ENCODE measurements around the gene ROS1.
"Not testable (repeated sequence)": the region's sequence is repeated elsewhere in the genome, so short reads cannot be mapped to it uniquely, and the experiment has no call there.

Gene ROS1

DNA sequence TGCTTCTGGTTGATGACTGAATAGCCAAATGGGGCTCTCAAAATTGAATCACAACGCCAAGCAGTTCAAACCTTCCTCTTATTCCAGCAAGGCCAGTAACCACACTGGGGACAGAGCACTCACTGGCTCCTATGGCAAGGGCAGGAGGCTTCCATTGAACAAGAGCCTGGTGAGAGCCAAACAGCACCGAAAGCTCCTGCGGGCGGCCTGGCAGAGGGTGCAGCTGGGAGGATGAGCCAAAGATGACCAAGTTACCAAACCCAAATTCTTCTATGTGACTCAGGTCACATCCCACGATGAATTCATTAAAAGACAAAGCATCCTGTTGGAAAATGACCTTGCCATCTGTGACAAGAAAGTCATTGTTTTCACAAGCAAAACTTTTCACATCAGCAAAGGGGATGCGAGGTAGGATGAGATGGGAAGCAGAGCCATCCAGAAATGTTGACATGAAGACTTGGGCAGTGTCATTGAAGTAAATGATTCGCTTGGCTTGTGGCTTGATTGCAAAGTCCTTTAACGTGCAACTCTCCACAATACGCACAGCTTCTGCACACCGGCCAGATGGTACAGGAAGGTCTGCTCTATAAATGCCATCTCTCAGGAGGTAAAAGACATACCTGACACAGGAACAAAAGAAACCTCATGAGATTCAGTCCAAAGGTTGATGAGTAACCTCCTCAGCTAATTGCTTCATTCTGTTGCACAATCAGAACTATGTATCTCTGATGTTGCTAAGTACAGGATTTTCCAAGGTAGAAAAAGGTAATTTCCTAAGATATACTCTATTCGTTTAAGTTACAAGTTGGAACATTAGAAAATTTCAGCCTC is 36.3 kb downstream of the ROS1 start:
- FAIRE-seq: no peak

DNA sequence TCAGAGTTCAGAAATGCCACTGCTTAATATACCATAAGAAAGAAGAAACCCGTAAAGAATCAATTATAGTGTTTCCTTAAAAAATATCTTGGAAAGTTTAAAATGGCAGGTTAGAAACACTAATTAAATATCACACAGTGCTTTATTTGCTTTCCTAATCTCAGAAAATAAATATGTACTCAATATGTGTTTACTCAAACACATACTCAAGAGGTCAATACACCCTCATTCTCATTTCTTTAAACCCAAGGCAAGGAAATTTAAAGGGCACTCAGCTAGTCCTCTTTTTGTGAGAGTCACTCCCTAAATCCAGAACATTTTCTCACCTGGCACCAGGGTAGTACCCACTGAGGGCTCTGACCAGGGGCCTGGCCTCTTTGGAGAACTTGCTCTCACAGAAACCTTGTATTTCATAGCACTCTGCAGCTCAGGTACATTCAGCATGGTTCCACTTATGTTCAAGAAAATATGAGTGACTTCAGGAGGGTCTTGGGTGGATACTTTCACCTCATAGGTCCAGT is 38.2 kb downstream of the ROS1 start:
- DNase-seq (ENCODE audit: extremely low spot score, insufficient read length, low read depth) (no peak), FAIRE-seq (no peak)

More for the DNA sequence above, 36.3 kb downstream of the ROS1 start:
- DNase-seq (ENCODE audit: extremely low spot score, insufficient read length, low read depth): no peak

DNA sequence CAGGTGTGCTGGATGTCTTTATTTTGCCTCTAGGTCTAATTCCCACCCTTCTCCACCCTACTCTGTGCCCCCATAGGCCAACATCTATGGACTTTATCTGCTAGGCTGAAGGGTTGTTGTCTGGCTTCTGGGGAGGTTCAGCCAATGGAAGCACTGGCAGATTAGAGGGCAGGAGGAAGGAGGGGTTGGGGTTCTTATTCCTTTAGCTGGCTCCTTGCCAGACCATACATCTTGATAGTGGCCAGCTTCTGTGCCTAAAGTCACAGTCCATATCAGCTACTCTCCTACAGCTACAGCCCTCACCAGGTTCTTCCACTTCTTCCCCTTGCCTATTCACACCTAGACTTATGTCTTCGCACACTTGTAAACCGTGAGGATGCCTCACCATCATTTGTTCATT is 41.1 kb downstream of the ROS1 start:
- FAIRE-seq: no peak
- DNase-seq (ENCODE audit: extremely low spot score, insufficient read length, low read depth): no peak

DNA sequence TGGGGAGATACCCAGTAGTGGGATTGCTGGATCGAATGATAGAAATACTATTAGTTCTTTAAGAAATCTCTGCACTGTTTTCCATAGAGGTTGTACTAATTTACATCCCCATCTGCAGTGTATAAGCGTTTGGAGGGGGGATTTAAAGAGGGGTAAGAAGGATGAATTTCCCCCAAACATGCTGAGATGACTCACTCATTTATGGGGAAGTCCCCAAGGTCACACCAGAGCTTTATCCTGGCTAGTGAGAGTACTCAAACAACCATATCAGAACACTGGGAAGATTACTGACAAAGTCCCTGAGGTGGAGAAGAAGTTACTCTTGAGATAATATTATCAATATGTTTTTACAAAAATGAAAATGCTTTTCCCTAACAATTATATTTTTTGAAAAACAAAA is 44.0 kb downstream of the ROS1 start:
- DNase-seq (ENCODE audit: extremely low spot score, insufficient read length, low read depth): no peak
- FAIRE-seq: no peak

DNA sequence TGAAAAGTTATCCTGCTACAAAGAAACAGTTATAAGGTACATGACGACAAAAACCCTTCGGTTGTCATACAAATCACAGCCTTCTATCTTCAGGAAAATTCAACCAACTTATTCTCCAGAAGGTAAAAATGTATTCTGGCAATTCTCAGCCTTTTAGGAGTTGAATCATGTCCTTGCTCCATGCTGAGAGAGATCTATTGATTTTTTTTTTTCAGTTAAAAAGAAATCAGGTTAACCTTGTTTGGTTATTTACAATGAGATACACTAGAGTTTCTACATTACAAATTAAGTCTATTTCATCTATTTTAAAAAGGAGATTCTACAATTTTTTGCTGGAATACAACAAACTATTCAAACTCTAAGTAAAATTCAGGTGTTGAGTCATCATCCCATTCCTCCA is 45.4 kb downstream of the ROS1 start:
- FAIRE-seq (no peak), DNase-seq (ENCODE audit: extremely low spot score, insufficient read length, low read depth) (no peak)

DNA sequence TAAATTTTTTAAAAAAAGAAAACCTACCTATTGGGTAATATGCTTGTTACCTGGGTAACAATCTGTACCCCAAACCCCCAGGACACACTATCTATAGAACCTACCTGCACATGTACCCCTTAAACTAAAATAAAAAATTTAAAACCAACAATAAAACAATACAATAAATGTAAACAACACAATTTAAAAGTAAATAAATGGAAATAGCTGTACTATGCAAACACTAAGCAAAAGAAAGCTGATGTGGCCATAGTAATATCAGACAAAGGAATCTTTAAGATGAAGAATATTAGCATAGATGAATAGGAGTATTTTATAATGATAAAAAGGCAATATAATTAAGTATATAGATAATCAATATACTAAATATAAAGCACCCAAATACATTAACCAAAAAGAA is 50.3 kb downstream of the ROS1 start:
- FAIRE-seq: no peak

DNA sequence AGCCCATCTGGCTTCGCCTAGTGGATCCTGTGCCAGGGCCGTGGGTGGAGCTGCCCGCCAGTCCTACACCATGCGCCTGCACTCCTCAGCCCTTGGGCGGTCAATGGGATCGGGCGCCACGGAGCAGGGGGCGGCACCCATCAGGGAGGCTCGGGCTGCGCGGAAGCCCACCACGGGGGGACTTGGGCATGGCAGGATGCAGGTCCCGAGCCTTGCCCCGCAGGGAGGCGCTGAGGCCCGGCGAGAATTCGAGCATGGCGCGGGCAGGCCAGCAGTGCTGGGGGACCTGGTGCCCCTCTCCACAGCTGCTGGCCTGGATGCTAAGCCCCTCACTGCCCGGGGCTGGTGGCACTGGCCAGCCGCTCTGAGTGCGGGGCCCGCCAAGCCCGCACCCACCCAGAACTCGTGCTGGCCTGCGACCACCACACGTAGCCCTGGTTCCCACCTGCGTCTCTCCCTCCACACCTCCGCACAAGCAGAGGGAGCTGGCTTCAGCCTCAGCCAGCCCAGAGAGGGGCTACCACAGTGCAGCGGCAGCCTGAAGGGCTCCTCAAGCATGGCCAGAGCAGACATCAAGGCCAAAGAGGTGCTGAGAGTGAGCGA is 52.4 kb downstream of the ROS1 start:
- FAIRE-seq: no peak
- DNase-seq (ENCODE audit: extremely low spot score, insufficient read length, low read depth): no peak

More for the DNA sequence above, 50.3 kb downstream of the ROS1 start:
- no peak for DNase-seq (ENCODE audit: extremely low spot score, insufficient read length, low read depth)

DNA sequence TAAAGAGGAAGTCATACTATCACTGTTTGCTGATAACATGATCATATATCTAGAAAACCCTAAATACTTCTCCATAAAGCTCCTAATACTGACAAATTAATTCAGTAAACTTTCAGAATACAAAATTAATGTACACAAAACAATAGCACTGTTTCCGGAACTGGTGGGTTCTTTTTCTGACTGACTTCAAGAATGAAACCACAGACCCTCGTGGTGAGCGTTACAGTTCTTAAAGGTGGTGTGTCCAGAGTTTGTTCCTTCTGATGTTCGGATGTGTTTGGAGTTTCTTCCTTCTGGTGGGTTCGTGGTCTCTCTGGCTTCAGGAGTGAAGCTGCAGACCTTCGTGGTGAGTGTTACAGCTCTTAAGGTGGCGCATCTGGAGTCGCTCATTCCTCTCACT is 53.5 kb downstream of the ROS1 start:
- FAIRE-seq; DNase-seq (ENCODE audit: extremely low spot score, insufficient read length, low read depth): not testable (repeated sequence)

DNA sequence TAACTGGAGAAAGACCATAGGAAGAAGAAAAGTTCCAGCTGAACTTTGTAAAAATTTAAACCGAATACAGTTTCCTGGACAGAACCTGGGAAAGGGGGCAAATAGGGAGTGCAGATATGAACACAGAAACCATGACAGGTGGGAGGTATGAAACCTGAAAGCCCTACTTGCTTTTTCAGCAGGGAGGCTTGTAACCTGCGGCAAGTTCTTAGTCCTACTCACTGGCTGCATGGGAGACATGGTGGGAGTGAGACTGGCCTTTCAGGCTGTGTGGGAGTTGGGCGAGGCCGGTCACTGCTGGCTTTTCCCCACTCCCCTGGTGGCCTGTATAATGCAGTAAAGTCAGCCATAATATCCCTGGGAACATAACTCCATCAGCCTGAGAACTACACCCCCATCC is 54.2 kb downstream of the ROS1 start:
- FAIRE-seq: no peak
- no peak for DNase-seq (ENCODE audit: extremely low spot score, insufficient read length, low read depth)

DNA sequence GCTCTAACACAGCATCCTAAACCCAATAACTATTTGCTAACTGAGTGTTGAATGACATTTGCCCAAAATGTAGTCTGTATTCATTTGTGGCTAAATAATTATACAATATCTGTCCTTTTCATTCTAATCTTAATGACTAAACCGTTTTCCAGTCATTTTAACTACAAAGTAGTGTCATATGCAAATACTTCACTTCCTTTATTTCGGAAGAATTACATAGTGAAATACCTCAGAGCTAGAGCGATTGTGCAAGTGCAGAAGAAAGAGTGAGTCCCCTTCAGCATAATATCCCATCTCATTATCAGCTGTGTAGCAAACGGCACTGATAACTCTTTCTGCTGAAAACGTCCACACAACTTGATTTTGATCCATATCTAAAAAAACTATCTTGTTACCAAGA is 66.2 kb downstream of the ROS1 start:
- FAIRE-seq: no peak
- DNase-seq (ENCODE audit: extremely low spot score, insufficient read length, low read depth): no peak

DNA sequence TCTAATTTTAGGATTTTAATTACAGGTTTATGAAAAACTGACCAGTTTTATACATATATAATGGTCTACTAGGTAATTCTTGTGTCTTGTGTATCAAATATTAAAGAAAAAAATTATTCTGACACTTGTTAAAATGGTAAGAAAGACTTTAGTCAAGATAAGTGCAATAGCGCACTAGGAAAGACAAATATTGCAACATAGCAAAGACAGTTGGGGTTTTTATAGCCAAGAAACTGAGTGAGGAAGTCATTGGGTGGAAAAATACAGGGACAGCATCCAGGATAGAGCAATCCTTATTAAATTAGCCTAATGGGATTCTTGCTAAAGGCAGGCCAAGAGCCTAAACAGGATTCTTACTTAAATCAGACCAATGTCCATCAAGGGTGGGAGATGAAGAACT is 71.1 kb downstream of the ROS1 start:
- DNase-seq (ENCODE audit: extremely low spot score, insufficient read length, low read depth): no peak
- FAIRE-seq: no peak

DNA sequence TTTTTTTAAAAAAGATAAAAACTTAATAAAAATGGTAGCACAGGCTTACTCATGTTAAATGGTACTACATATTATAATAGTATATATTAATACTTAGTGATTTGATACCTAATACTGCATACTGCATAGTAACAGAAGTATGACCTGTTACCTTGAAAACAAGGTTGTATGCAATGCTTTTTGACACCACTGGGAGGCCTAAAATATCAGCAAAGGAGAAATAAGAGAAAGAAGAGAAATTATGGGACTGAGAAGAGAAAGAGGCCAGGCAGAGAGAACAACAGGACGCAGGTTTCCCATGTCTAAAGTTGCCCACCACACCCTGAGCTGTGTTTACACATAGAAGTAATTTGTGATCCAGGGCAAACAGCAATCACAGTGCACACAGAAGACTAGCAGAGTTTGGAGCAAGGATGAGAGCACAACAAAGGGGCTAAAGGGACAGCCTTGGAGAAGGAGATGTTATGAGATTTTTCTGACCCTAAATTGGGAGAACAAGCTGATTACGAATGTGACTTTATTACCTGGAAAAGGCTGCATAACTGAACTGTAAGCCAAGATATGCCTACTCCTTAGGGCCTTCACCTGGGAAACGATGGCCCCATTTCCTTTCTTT is 73.2 kb downstream of the ROS1 start:
- FAIRE-seq (no peak), DNase-seq (ENCODE audit: extremely low spot score, insufficient read length, low read depth) (no peak)

DNA sequence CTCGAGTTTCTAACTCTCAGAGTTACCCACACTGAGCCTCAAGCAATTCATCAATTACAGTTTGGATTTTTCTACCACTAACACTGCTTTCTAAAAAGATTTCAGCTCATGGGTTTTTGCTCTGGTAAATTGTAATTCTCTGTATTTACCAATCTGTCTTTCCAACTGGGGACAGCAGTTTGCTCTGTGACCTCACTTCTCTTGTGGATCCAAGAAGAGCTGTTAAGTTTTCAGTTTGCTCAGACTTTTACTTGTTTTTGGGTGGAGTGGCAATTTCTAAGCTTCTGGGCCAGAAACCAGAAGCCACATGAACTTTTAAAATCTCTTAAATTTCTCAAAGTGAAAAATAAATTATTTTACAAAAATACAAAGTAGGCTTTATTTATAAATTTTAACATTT is 74.2 kb downstream of the ROS1 start:
- FAIRE-seq (no peak), DNase-seq (ENCODE audit: extremely low spot score, insufficient read length, low read depth) (no peak)

DNA sequence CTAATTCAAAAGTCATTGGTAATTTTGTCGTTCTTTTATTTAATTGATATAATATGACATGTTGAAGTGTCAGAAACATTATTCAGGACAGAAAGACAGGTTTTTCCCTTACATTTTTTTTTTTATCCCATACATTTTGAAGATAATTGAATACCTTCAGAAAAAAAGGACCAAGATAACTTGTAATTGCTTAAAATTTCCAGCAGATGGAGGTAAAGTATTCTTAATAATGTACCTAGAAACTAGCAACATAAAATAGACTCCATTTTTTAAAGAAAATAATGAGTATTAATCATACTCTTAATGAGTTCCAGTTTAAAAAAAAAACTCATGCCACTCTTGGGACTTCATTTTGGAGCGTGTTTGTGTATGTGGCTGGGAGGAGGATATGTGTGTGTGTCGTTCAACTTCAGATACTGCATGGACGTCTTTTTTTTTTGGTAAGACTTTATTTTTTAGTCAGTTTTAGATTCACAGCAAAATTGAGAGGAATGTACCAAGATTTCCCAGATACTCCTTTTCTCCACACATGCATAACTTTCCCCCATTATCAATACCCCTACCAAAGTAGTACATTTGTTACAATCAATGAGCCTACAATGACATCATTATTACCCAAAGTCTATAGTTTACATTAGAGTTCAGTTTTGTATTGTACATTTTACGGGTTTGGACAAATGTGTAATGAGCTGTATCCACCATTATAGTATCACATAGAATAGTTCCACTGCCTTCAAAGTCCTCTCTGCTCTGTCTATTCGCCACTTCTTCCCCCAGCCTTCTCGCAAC is 79.4 kb downstream of the ROS1 start:
- DNase-seq (ENCODE audit: extremely low spot score, insufficient read length, low read depth) (no peak), FAIRE-seq (no peak)

DNA sequence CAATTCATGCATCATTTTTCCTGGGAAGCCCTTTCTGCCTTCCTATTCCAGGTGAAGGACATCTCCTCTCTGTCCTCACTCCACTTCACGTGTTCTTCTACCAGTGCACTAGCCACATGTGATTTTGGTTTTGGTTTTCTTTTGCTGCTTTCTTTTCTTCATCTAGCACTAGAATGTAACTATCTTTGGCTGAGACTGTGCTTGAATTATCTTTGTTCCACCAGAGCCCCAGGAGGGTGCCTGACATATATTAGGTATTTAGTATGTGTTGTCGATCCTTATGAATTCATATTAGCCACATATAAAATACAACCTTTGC is 80.5 kb downstream of the ROS1 start:
- FAIRE-seq (no peak), DNase-seq (ENCODE audit: extremely low spot score, insufficient read length, low read depth) (no peak)

DNA sequence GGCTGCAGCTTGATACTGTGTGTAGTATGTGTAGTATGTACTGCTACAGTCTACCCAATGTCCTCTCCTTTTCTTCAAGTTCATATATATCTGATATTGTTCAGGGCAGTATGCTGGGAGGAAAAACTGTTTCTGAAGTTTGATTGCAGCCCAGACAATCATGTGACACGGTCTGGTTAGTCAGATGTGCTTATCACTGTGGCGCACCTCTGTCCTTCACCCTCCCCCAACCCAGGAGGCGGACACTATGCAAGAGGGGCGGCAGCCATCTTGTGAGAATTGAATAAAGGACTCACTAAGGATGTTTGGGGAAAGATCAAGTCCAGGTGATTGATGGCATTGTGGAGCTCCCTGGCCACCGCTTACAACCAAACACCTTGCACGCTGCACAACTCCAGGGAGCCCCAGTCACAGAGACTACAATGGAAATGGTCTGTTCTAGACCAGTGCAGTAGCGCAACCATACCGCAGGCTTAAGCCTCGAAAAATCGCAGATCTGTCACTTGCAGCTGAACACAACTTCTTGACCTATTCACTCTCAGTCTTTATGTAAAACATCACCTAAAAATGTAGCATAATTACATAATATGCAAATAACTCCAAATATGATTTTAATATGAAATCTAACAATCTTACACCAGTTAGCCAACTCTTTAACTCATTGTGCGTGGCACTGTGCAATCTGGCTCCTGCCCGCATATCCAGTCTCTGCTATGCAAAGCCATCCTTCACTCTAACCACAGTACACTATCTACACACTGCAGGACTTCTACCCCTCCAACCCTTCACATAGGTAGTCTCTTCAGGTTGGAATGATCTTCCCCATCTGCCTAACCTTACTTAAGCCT is 81.1 kb downstream of the ROS1 start:
- FAIRE-seq (no peak), DNase-seq (ENCODE audit: extremely low spot score, insufficient read length, low read depth) (no peak)

DNA sequence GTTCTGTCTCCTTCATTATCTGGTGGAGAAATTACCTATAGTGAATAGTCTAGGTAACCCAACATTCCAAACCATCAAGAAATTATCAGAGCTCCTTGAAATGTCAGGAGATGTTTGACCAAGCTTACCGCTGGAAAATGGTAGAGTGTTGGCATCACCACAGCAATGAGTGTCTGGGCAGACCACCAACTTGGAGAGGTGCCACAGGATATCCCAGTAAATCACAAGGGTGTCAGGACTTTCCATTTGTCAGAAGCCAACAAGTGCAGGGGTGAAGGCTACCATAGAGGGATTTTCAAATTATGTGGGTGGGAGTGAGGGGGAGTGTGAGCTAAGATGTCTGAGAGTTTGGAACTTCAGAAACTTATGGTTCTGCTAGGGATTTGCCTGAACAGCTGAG is 87.2 kb downstream of the ROS1 start:
- no peak for DNase-seq (ENCODE audit: extremely low spot score, insufficient read length, low read depth)
- FAIRE-seq: no peak

DNA sequence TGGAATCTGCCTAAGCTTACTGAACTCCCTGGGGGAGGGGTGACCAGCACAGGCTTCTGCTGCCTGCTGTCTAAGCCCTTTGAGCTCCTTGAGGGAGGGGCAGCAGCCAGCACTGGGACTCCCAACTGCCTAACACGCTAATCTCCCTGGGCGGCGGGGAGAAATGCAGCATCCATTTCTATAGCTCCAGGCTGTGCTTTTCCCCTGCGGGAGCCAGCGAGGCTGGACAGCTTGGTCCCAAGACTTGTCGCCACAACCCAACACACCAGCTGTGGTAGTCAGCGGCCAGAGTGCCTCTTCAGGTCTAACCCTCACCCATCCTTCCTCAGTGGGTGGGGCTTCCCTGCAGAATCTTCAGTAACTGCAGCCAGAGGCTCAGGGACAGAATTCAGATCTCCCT is 95.8 kb downstream of the ROS1 start:
- DNase-seq (ENCODE audit: extremely low spot score, insufficient read length, low read depth) (no peak), FAIRE-seq (no peak)

DNA sequence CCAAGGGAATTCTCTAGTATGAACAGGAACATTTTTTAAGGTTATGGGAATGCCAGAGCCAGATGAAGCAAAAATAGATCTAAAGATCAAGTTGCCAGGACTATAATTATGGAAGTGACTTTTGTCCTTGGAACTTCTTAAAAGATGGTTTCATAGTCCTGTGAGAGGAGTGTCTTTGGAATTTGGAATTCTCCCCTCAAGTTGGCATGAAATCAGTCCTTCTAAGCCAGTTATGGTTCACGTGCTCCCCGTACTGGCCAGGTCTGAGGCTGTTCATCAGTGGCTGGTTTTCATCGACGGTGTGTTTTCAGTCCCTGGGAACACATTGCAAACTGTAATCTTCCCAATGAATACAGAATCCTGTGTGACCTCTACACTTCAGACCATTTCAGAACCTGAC is 97.2 kb downstream of the ROS1 start:
- FAIRE-seq (no peak), DNase-seq (ENCODE audit: extremely low spot score, insufficient read length, low read depth) (no peak)

DNA sequence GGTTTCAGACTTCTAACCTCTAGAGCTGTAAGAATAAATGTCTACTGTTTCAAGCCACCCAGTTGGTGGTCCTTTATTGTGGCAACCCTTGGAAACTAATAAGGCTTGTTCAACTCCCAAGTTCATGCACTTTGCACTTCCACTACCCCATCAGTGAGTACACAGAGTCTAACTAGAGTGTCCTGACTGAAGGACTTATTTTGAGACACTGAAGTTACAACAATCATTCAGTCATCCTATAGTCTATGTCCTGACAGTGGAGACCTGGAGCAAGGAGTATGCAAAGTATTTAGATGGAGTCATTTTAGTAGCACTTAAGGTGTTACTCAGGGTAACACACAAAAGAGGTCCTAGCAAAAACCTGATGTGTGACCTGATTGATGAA is 97.7 kb downstream of the ROS1 start:
- no peak for FAIRE-seq
- no peak for DNase-seq (ENCODE audit: extremely low spot score, insufficient read length, low read depth)
